Measurements from ENCODE around the gene INPP5F.

DNA sequence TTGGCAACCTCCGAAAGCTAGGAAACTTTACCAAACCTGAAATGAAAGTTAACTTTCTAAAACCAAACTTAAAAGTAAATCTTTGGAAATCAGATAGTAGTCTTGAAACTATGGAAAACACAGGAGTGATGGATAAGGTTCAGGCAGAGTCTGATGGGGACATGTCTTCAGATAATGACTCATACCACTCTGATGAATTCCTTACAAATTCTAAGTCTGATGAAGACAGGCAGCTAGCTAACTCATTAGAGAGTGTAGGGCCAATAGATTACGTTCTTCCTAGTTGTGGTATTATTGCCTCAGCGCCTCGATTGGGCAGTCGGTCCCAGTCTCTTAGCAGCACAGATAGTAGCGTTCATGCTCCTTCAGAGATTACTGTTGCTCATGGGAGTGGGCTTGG lies 100.9 kb downstream of the INPP5F start:
- TF ChIP-seq EZH2phosphoT487 (IDR thresholded peaks at IDR 0.05; ENCODE audit: insufficient read depth, low read depth) (no peak), EZH2 (IDR thresholded peaks at IDR 0.05; ENCODE audit: insufficient read depth, poor library complexity, severe bottlenecking) (no peak)
